NCI-H345 treated with DMSO at 0.1 percent for 48 hours (cell line): ENCODE data around the gene HEXB.
"Not testable (repeated sequence)": the region's sequence is repeated elsewhere in the genome, so short reads cannot be mapped to it uniquely, and the experiment has no call there.

Experiments
- DNase-seq: peaks from one replicate; lab custom pipeline; 2025; ENCODE audit not compliant: unreplicated experiment; lab: John Stamatoyannopoulos, UW

Gene HEXB

GRCh38 chr5:74725331-74725730, 40.3 kb downstream of the HEXB start:
- DNase-seq = no peak

DNA sequence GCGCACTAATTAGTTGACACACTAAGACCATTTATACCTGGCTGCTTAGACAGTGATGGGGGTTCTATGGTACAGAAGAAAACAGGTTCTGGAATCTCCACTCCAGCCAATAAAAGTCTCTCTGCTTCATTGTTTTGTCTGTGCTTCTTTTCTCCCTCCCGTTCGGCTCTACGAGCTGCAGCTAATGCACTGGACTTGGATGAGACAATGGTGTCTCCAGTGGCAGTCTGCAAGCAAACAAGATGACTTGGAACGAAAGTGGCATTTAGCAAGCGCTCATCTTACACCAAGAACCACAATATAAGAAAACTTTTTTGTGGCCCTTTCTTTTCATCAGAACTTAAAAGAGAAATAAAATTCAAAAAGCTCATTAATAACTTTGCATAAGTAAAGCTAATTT, 51.7 kb downstream of the HEXB start:
- no peak for DNase-seq

DNA sequence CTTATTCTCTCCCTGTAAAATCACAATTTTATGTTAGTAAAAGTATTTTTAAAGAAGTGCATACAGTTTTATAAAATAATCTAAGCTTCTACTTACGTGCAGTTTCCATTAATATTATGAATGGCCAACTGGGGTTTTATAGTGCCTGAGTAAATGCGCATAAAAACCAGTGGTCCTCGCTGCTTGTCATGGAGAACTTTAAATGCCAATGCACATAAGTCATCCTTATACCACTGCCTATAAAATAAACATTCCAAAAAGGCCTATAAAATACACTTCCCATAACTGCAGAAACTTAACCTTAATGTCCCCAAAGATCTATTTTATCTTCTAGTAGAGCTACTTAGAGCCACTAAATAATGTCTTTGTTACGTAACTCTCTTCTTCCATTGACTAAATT, 53.4 kb downstream of the HEXB start:
- DNase-seq = no peak

GRCh38 chr5:74748742-74749141, 63.7 kb downstream of the HEXB start:
- not testable (repeated sequence) for DNase-seq

GRCh38 chr5:74761241-74761640, 76.2 kb downstream of the HEXB start:
- DNase-seq = no peak

DNA sequence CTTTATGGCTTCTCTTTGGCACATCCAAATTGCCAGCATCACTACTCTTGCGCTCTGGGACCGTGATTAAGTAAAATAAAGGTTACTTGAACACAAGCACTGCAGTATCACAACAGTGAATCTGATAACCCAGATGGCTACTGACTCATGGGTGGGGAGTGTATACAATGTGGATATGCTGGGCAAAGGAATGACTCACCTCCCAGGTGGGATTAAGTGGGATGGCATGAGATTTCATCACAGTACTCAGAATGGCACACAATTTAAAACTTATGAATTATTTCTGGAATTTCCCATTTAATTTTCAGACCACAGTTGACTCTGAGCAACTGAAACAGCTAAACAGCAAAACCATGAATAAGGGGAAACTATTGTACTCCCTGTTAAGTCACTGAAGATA, 77.6 kb downstream of the HEXB start:
- DNase-seq = no peak

DNA sequence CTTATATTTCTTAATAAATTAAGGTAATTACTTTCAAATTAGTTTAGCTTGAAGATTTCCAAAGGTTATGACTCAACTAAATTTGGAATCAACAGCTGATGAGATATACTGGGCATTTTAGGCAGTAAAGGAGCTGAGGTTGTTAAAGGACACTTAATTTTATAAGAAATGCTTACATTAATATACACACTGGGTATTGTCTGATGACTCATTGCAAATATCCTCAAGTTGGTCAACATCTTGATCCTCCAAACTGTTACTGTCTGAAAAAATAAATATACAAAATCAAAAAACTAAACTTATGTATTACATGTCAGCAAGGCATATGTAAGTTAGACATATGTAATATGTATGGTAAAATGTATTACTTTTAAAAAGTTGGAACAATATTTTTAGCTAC, 78.5 kb downstream of the HEXB start:
- DNase-seq = no peak

DNA sequence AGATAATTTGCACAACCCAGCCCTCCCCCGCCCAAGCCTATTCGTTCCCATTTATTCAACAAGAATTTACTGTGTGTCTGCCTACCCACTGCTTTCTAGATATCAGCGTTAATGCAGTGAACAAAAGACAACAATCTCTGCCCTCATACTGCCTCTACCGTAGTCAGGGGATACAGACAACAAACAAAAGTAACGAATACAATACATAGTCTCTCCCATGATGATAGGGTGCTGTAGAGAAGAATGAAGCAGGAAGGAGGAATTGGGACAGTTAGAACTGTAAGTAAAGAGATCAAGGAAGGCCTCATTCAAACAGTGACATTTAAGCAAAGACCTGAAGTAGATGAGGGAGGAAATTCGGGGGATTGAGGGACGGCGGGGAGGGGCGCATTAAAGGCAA, 80.2 kb downstream of the HEXB start:
- no peak for DNase-seq

GRCh38 chr5:74765929-74766328, 80.9 kb downstream of the HEXB start:
- no peak for DNase-seq

- no peak for DNase-seq
Observed at GRCh38 chr5:74766418-74766848, 81.4 kb downstream of the HEXB start.

GRCh38 chr5:74766849-74767578, 82.0 kb downstream of the HEXB start, which contains the start of the genes GFM2 and NSA2:
TSS of gene GFM2 (minus strand) at chr5:74767117. CDS start at chr5:74763742, 3,375 bp downstream.
TSS of gene NSA2 (plus strand) at chr5:74767249. CDS start at chr5:74767361, 112 bp downstream.
- DNase-seq = peak; percentile 57

GRCh38 chr5:74767579-74767913, 82.5 kb downstream of the HEXB start:
- DNase-seq = no peak
